GM21786 (cell line): ENCODE measurements around the gene DSE.

Experiments
- ATAC-seq: cut with Tn5 transposase; IDR thresholded peaks from one replicate; pipeline ENCODE4 v1.9.1; 2021; ENCODE audit not compliant: unreplicated experiment

Gene DSE

GRCh38 chr6:116359835-116360234 is 10.9 kb upstream of the DSE start:
- ATAC-seq, result no peak

- ATAC-seq, result no peak
Measured at GRCh38 chr6:116362276-116362675, 8.5 kb upstream of the DSE start.

GRCh38 chr6:116363759-116364158 is 7.0 kb upstream of the DSE start:
- no peak for ATAC-seq

- no peak for ATAC-seq
Measured at GRCh38 chr6:116364321-116364720, 6.4 kb upstream of the DSE start.

- no peak for ATAC-seq
Measured at GRCh38 chr6:116365743-116366142, 5.0 kb upstream of the DSE start.

GRCh38 chr6:116366740-116367275 is 3.9 kb upstream of the DSE start:
- ATAC-seq, result no peak

GRCh38 chr6:116369540-116369939 is 1.2 kb upstream of the DSE start:
- peak; percentile 50 for ATAC-seq

GRCh38 chr6:116369964-116370759 is 585 bp upstream of the DSE start:
- peak; percentile 7 for ATAC-seq

- ATAC-seq, result peak; percentile 41
Measured at GRCh38 chr6:116371120-116371917, 572 bp downstream of the DSE start.

- no peak for ATAC-seq
Measured at GRCh38 chr6:116371918-116372209, 1.1 kb downstream of the DSE start.

- ATAC-seq, result no peak
Measured at GRCh38 chr6:116373300-116373699, 2.6 kb downstream of the DSE start.

GRCh38 chr6:116373940-116374339 is 3.2 kb downstream of the DSE start:
- ATAC-seq, result no peak

- no peak for ATAC-seq
Measured at GRCh38 chr6:116374586-116374985, 3.8 kb downstream of the DSE start.

GRCh38 chr6:116375262-116375661 is 4.5 kb downstream of the DSE start:
- ATAC-seq, result no peak

GRCh38 chr6:116376149-116376548 is 5.4 kb downstream of the DSE start:
- no peak for ATAC-seq

- no peak for ATAC-seq
Measured at GRCh38 chr6:116379764-116380163, 9.0 kb downstream of the DSE start.

GRCh38 chr6:116380346-116380745 is 9.6 kb downstream of the DSE start:
- no peak for ATAC-seq

- no peak for ATAC-seq
Measured at GRCh38 chr6:116381000-116381399, 10.3 kb downstream of the DSE start.

- ATAC-seq, result no peak
Measured at GRCh38 chr6:116382587-116382986, 11.8 kb downstream of the DSE start.

- no peak for ATAC-seq
Measured at GRCh38 chr6:116384727-116385458, 14.1 kb downstream of the DSE start.

- no peak for ATAC-seq
Measured at GRCh38 chr6:116385459-116385802, 14.7 kb downstream of the DSE start.

- ATAC-seq, result no peak
Measured at GRCh38 chr6:116385921-116386320, 15.2 kb downstream of the DSE start.
